Right hindlimb (tissue), 1 donor: ENCODE results near the gene RNF207.
A peak's percentile ranks its signal among the peaks of the same experiment; 100 is the strongest.
"Not testable (repeated sequence)": the region's sequence is repeated elsewhere in the genome, so short reads cannot be mapped to it uniquely, and the experiment has no call there.

Experiments used
- DNase-seq: peaks from one replicate; pipeline ENCODE4 v3.0.0-alpha.2; 2018

The RNF207 gene

GRCh38 chr1:6200188-6200809 lies 5.6 kb upstream of the RNF207 start:
- DNase-seq, result no peak

- DNase-seq, result no peak
These were observed 3.7 kb upstream of the RNF207 start for GRCh38 chr1:6202256-6202655.

GRCh38 chr1:6206520-6206855 lies 569 bp downstream of the RNF207 start:
- no peak for DNase-seq

GRCh38 chr1:6207075-6207885 lies 1.4 kb downstream of the RNF207 start:
- no peak for DNase-seq

- no peak for DNase-seq
These were observed 2.0 kb downstream of the RNF207 start for GRCh38 chr1:6207921-6208320.

- DNase-seq, result peak; percentile 60
These were observed 3.1 kb downstream of the RNF207 start for GRCh38 chr1:6208723-6209660.

GRCh38 chr1:6209661-6210580 lies 4.0 kb downstream of the RNF207 start:
- no peak for DNase-seq

- DNase-seq, result no peak
These were observed 4.9 kb downstream of the RNF207 start for GRCh38 chr1:6210591-6211355.

- DNase-seq, result no peak
These were observed 5.8 kb downstream of the RNF207 start for GRCh38 chr1:6211731-6212130.

- no peak for DNase-seq
These were observed 6.5 kb downstream of the RNF207 start for GRCh38 chr1:6212193-6212959.

- DNase-seq, result no peak
These were observed 12.7 kb downstream of the RNF207 start for GRCh38 chr1:6218375-6219164.

- DNase-seq, result not testable (repeated sequence)
These were observed 13.7 kb downstream of the RNF207 start for GRCh38 chr1:6219641-6220040.

GRCh38 chr1:6220236-6220635 lies 14.3 kb downstream of the RNF207 start:
- no peak for DNase-seq

- no peak for DNase-seq
These were observed 15.4 kb downstream of the RNF207 start for GRCh38 chr1:6221210-6221784.

- peak; percentile 87 for DNase-seq
These were observed 16.7 kb downstream of the RNF207 start for GRCh38 chr1:6222636-6223035.

GRCh38 chr1:6223617-6224016 lies 17.7 kb downstream of the RNF207 start:
- DNase-seq, result no peak

GRCh38 chr1:6224718-6225117 lies 18.8 kb downstream of the RNF207 start:
- DNase-seq, result no peak

- no peak for DNase-seq
These were observed 19.7 kb downstream of the RNF207 start for GRCh38 chr1:6225651-6226050.

- no peak for DNase-seq
These were observed 27.5 kb downstream of the RNF207 start for GRCh38 chr1:6233376-6233775.
